H9 (cell line): Measurements from ENCODE around the gene ALCAM. TPM values are rescaled to one million over a fixed set of nuclear protein-coding genes. Genes with fewer than 3 reads are reported as not detected.

ENCODE experiments used
- DNase-seq: peaks from one replicate; pipeline ENCODE4 v3.0.0-alpha.2; 2017
- H2AFZ ChIP-seq: one replicate; pipeline ENCODE4 v1.6.1; 2013; ENCODE audit warnings: mild to moderate bottlenecking, low read length, control low read depth, moderate library complexity
- H2AK5ac ChIP-seq: 2 replicates; pipeline ENCODE4 v1.6.1; 2013; ENCODE audit warnings: low read length, control low read depth, mixed read lengths; ENCODE audit not compliant: insufficient read length
- H2BK120ac ChIP-seq: one replicate; pipeline ENCODE4 v1.6.1; 2013; ENCODE audit warnings: low read depth, mild to moderate bottlenecking, low read length, control low read depth, inconsistent platforms; ENCODE audit not compliant: poor library complexity, severe bottlenecking
- H2BK12ac ChIP-seq: 2 replicates; pipeline ENCODE4 v1.6.1; 2013; ENCODE audit warnings: low read length, control low read depth, mixed read lengths, low read depth; ENCODE audit not compliant: insufficient read length
- H2BK15ac ChIP-seq: 2 replicates; pipeline ENCODE4 v1.6.1; 2013; ENCODE audit warnings: low read depth, low read length, control low read depth
- H2BK20ac ChIP-seq: one replicate; pipeline ENCODE4 v1.6.1; 2013; ENCODE audit warnings: low read depth, mild to moderate bottlenecking, low read length, control low read depth, inconsistent platforms; ENCODE audit not compliant: poor library complexity, severe bottlenecking
- H2BK5ac ChIP-seq: 2 replicates; pipeline ENCODE4 v1.6.1; 2013; ENCODE audit warnings: low read length, control low read depth, mixed read lengths; ENCODE audit not compliant: insufficient read length
- H3K14ac ChIP-seq: 2 replicates; pipeline ENCODE4 v1.6.1; 2013; ENCODE audit warnings: low read length, control low read depth; ENCODE audit not compliant: insufficient read depth
- H3K18ac ChIP-seq: 2 replicates; pipeline ENCODE4 v1.6.1; 2013; ENCODE audit warnings: low read depth, mild to moderate bottlenecking, mixed read lengths, low read length, control low read depth; ENCODE audit not compliant: insufficient read length
- H3K23ac ChIP-seq: 2 replicates; pipeline ENCODE4 v1.6.1; 2013; ENCODE audit warnings: low read length, control low read depth, mixed read lengths, low read depth; ENCODE audit not compliant: insufficient read length
- H3K23me2 ChIP-seq: 2 replicates; pipeline ENCODE4 v1.6.1; 2013; ENCODE audit warnings: low read depth, mild to moderate bottlenecking, mixed read lengths, low read length, control low read depth; ENCODE audit not compliant: insufficient read length, poor library complexity, severe bottlenecking
- H3K27ac ChIP-seq: 2 replicates; pipeline ENCODE4 v1.5.1; 2013; ENCODE audit warnings: low read length, control low read depth, mixed read lengths, low read depth; ENCODE audit not compliant: insufficient read length
- H3K27me3 ChIP-seq: 2 replicates; pipeline ENCODE4 v1.6.1; 2013; ENCODE audit warnings: low read length, control low read depth, inconsistent platforms; ENCODE audit not compliant: insufficient read depth
- H3K4ac ChIP-seq: 2 replicates; pipeline ENCODE4 v1.6.1; 2013; ENCODE audit warnings: low read depth, mild to moderate bottlenecking, control low read depth, inconsistent platforms, low read length, moderate library complexity
- H3K4me1 ChIP-seq: 2 replicates; pipeline ENCODE4 v1.6.1; 2013; ENCODE audit warnings: low read length, control low read depth, inconsistent platforms; ENCODE audit not compliant: insufficient read depth
- H3K4me2 ChIP-seq: 2 replicates; pipeline ENCODE4 v1.6.1; 2013; ENCODE audit warnings: low read length, control low read depth, mixed read lengths; ENCODE audit not compliant: insufficient read length, insufficient read depth
- H3K56ac ChIP-seq: 2 replicates; pipeline ENCODE4 v1.6.1; 2013; ENCODE audit warnings: low read depth, mild to moderate bottlenecking, mixed read lengths, low read length, control low read depth; ENCODE audit not compliant: insufficient read length
- H3K79me1 ChIP-seq: 2 replicates; pipeline ENCODE4 v1.6.1; 2013; ENCODE audit warnings: low read depth, mild to moderate bottlenecking, moderate library complexity, low read length, control low read depth, inconsistent platforms; ENCODE audit not compliant: insufficient read depth, poor library complexity, severe bottlenecking
- H3K79me2 ChIP-seq: 2 replicates; pipeline ENCODE4 v1.6.1; 2013; ENCODE audit warnings: low read length, control low read depth, inconsistent platforms; ENCODE audit not compliant: insufficient read depth
- H3K9ac ChIP-seq: 2 replicates; pipeline ENCODE4 v1.6.1; 2013; ENCODE audit warnings: low read length, control low read depth, mixed read lengths; ENCODE audit not compliant: insufficient read length; ENCODE audit errors: extremely low read depth
- H3K9me3 ChIP-seq: one replicate; pipeline ENCODE4 v1.6.1; 2013; ENCODE audit warnings: low read depth, low read length, inconsistent platforms; ENCODE audit not compliant: control insufficient read depth
- H3T11ph ChIP-seq: one replicate; pipeline ENCODE4 v1.6.1; 2013; ENCODE audit warnings: mild to moderate bottlenecking, low read length, control low read depth, inconsistent platforms
- H4K20me1 ChIP-seq: one replicate; pipeline ENCODE4 v1.6.1; 2013; ENCODE audit not compliant: control insufficient read depth, insufficient read length, insufficient read depth
- H4K5ac ChIP-seq: 2 replicates; pipeline ENCODE4 v1.6.1; 2013; ENCODE audit warnings: low read depth, mild to moderate bottlenecking, mixed read lengths, low read length, control low read depth; ENCODE audit not compliant: insufficient read length
- H4K8ac ChIP-seq: replicated peaks from 2 replicates; pipeline ENCODE4 v1.6.1; 2013; ENCODE audit warnings: low read length, control low read depth, mixed read lengths, low read depth; ENCODE audit not compliant: insufficient read length
- H4K91ac ChIP-seq: 2 replicates; pipeline ENCODE4 v1.6.1; 2013; ENCODE audit warnings: low read depth, mild to moderate bottlenecking, moderate library complexity, mixed read lengths, low read length, control low read depth; ENCODE audit not compliant: insufficient read length
- H3K27ac Mint-ChIP-seq, 3 experiments: 2 replicates in 2 of 3; 3 replicates in 1 of 3; pipeline ENCODE4 v1.8.0; 2020 to 2021; ENCODE audit warnings: mixed read lengths in 3 of 3, mild to moderate bottlenecking in 1 of 3, moderate library complexity in 1 of 3
- H3K27me3 Mint-ChIP-seq: 2 replicates; pipeline ENCODE4 v1.8.0; 2021; ENCODE audit warnings: low read depth, mild to moderate bottlenecking, moderate library complexity, mixed read lengths
- H3K36me3 Mint-ChIP-seq, 3 experiments: 2 replicates in 2 of 3; 3 replicates in 1 of 3; pipeline ENCODE4 v1.8.0; 2020 to 2021; ENCODE audit warnings: low read depth in 3 of 3, mixed read lengths in 3 of 3; ENCODE audit not compliant: insufficient read depth in 1 of 3
- H3K4me1 Mint-ChIP-seq, 2 experiments: 2 replicates each; pipeline ENCODE4 v1.8.0; 2020; ENCODE audit warnings: mixed read lengths in 2 of 2
- H3K4me3 Mint-ChIP-seq, 2 experiments: 2 replicates in 1 of 2; 3 replicates in 1 of 2; pipeline ENCODE4 v1.8.0; 2020 to 2021; ENCODE audit warnings: mild to moderate bottlenecking in 2 of 2, mixed read lengths in 2 of 2, moderate library complexity in 1 of 2
- H3K9me3 Mint-ChIP-seq, 2 experiments: 2 replicates in 1 of 2; 3 replicates in 1 of 2; pipeline ENCODE4 v1.8.0; 2020; ENCODE audit warnings: mild to moderate bottlenecking in 2 of 2, mixed read lengths in 2 of 2, moderate library complexity in 1 of 2
- WGBS: extraction: QIAGEN DNeasy Blood & Tissue Kit; methylation state at CpG from one replicate; pipeline ENCODE4 v1.1.7; 2013; ENCODE audit warnings: missing lambda C conversion rate, low lambda C conversion rate, mixed read lengths; ENCODE audit not compliant: insufficient read length; ENCODE audit errors: extremely low coverage; 5-methylcytosine and 5-hydroxymethylcytosine counted together
- total RNA-seq: library from RNA; stranded (reverse); gene quantifications from 2 replicates; pipeline ENCODE4 v1.2.1, GENCODE V29; 2021
- TF ChIP-seq, protein P1 (sequence below): fragments of 200-600 bp; sonication (generic); conservative IDR thresholded peaks from 3 replicates; pipeline ENCODE4 v1.8.0; 2021; ENCODE audit warnings: antibody characterized with exemption, mild to moderate bottlenecking

ALCAM gene
- total RNA-seq, 1 experiment from 2014 or later = 43.7 TPM

DNA sequence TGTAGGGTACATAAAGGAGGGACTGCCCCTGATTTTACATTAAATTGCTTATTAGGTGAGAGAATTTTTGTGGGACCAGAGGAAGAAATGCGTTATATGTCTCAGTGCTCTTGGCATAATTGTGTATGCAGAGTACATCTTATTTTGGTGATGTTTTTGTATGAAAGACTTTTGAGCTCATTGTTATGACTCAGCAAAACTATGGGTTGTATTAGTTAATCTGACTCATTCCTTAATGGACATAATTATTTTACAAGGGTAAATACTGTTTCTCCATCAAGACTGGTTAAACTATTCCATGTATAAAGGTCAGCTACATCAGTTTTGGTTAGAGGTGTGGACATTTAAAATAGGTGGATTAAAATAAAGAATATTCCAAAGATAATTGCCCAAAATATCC lies 156.8 kb downstream of the ALCAM start:
- Mint-ChIP-seq H3K27ac (no peak overlapping the region), H3K36me3 (peaks cover 4 to 6% (median 6%) of the 10 kb centered on the region in 3 experiments; a peak in 5 of 7 replicates), H3K4me1 (peaks cover 5 to 13% of the 10 kb centered on the region in 2 experiments), H3K4me3 (no peak overlapping the region), H3K9me3 (no peaks in the 10 kb centered on the region), H3K27me3 (no peaks in the 10 kb centered on the region)
- Histone ChIP-seq H4K20me1 (no peaks in the 10 kb centered on the region), H2BK15ac (no peak overlapping the region), H4K5ac (no peak overlapping the region), H2BK120ac (no peak overlapping the region), H4K91ac (no peak overlapping the region), H3K23ac (no peak overlapping the region), H3K27me3 (no peaks in the 10 kb centered on the region), H3T11ph (no peak overlapping the region), H4K8ac (no peak overlapping the region), H3K14ac (no peak overlapping the region), H3K4me2 (no peak overlapping the region), H2AK5ac (no peak overlapping the region), H3K79me2 (no peaks in the 10 kb centered on the region), H3K4me1 (no peaks in the 10 kb centered on the region), H3K23me2 (no peaks in the 10 kb centered on the region), H3K79me1 (no peaks in the 10 kb centered on the region), H2BK20ac (no peak overlapping the region), H2BK5ac (no peak overlapping the region), H2AFZ (no peak overlapping the region), H3K9me3 (no peaks in the 10 kb centered on the region), H3K9ac (no peak overlapping the region), H2BK12ac (no peak overlapping the region), H3K27ac (no peak overlapping the region), H3K56ac (no peak overlapping the region), H3K18ac (no peak overlapping the region), H3K4ac (no peak overlapping the region)
- no CpG with 5 or more reads among the region's 1 CpG for WGBS
- DNase-seq = no peak
- TF ChIP-seq, protein P1, sequence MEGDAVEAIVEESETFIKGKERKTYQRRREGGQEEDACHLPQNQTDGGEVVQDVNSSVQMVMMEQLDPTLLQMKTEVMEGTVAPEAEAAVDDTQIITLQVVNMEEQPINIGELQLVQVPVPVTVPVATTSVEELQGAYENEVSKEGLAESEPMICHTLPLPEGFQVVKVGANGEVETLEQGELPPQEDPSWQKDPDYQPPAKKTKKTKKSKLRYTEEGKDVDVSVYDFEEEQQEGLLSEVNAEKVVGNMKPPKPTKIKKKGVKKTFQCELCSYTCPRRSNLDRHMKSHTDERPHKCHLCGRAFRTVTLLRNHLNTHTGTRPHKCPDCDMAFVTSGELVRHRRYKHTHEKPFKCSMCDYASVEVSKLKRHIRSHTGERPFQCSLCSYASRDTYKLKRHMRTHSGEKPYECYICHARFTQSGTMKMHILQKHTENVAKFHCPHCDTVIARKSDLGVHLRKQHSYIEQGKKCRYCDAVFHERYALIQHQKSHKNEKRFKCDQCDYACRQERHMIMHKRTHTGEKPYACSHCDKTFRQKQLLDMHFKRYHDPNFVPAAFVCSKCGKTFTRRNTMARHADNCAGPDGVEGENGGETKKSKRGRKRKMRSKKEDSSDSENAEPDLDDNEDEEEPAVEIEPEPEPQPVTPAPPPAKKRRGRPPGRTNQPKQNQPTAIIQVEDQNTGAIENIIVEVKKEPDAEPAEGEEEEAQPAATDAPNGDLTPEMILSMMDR = no peak
